Esophagus muscularis mucosa (tissue), 2 donors: ENCODE results near the gene DPEP1.

ENCODE experiments used
- POLR2A ChIP-seq: fragments of 450-650 bp; IDR thresholded peaks from one replicate; pipeline ENCODE4 v1.6.1; 2017; ENCODE audit warnings: antibody characterized with exemption, moderate library complexity, mild to moderate bottlenecking, low read depth
- POLR2AphosphoS5 ChIP-seq, 2 donors: sonication (generic); formaldehyde crosslinking; IDR thresholded peaks; one replicate each; pipeline ENCODE4 v1.6.1; 2017; ENCODE audit warnings: antibody characterized with exemption in 2 of 2

GRCh38 chr16:89668790-89669158 lies 55.3 kb downstream of the DPEP1 start:
- TF ChIP-seq POLR2AphosphoS5 (IDR thresholded peaks at IDR 0.05) (no peak), POLR2A (no peak)
